ENCODE results near the gene HHAT.

GRCh38 chr1:210394281-210394821, 65.6 kb downstream of the HHAT start:
- TF ChIP-seq, protein P1, sequence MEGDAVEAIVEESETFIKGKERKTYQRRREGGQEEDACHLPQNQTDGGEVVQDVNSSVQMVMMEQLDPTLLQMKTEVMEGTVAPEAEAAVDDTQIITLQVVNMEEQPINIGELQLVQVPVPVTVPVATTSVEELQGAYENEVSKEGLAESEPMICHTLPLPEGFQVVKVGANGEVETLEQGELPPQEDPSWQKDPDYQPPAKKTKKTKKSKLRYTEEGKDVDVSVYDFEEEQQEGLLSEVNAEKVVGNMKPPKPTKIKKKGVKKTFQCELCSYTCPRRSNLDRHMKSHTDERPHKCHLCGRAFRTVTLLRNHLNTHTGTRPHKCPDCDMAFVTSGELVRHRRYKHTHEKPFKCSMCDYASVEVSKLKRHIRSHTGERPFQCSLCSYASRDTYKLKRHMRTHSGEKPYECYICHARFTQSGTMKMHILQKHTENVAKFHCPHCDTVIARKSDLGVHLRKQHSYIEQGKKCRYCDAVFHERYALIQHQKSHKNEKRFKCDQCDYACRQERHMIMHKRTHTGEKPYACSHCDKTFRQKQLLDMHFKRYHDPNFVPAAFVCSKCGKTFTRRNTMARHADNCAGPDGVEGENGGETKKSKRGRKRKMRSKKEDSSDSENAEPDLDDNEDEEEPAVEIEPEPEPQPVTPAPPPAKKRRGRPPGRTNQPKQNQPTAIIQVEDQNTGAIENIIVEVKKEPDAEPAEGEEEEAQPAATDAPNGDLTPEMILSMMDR (conservative IDR thresholded peaks at IDR 0.05) = no peak
- TF ChIP-seq ZFX (IDR thresholded peaks at IDR 0.05) = no peak
